SK-N-SH treated with all-trans-retinoic acid at 6 μM for 48 hours (cell line): ENCODE results near the gene PRKG1.

ENCODE experiments used
- ATAC-seq: fragments of 200-7000 bp; cut with Tn5 transposase; 3 replicates; pipeline ENCODE4 v1.9.1; 2020; ENCODE audit warnings: mild to moderate bottlenecking, moderate library complexity
- BACH2 ChIP-seq: fragments of 250-450 bp; sonication (Bioruptor Pico); IDR thresholded peaks from 2 replicates; pipeline ENCODE4 v1.9.0; 2021; ENCODE audit warnings: mild to moderate bottlenecking, borderline replicate concordance
- CSDC2 ChIP-seq: fragments of 250-450 bp; sonication (Bioruptor Pico); IDR thresholded peaks from 2 replicates; pipeline ENCODE4 v1.5.0; 2020; ENCODE audit warnings: mild to moderate bottlenecking, moderate library complexity
- ESRRG ChIP-seq: fragments of 250-450 bp; sonication (Bioruptor Pico); IDR thresholded peaks from 2 replicates; pipeline ENCODE4 v1.6.1; 2021; ENCODE audit warnings: mild to moderate bottlenecking
- GLIS3 ChIP-seq: fragments of 250-450 bp; sonication (Bioruptor Pico); IDR thresholded peaks from 2 replicates; pipeline ENCODE4 v1.5.0; 2020; ENCODE audit warnings: mild to moderate bottlenecking, moderate library complexity
- ISL1 ChIP-seq: fragments of 250-450 bp; sonication (Bioruptor Pico); IDR thresholded peaks from 2 replicates; pipeline ENCODE4 v2.1.2; 2022; ENCODE audit warnings: mild to moderate bottlenecking, moderate library complexity
- OSR1 ChIP-seq: fragments of 250-450 bp; sonication (Bioruptor Pico); IDR thresholded peaks from 2 replicates; pipeline ENCODE4 v1.8.0; 2022; ENCODE audit warnings: moderate library complexity, mild to moderate bottlenecking, inconsistent platforms
- PATZ1 ChIP-seq: fragments of 250-450 bp; sonication (Bioruptor Pico); IDR thresholded peaks from 2 replicates; pipeline ENCODE4 v1.8.0; 2020; ENCODE audit warnings: mild to moderate bottlenecking, moderate library complexity, borderline replicate concordance
- POU6F1 ChIP-seq: fragments of 250-450 bp; sonication (Bioruptor Pico); IDR thresholded peaks from 2 replicates; pipeline ENCODE4 v1.8.0; 2021; ENCODE audit warnings: low read depth, mild to moderate bottlenecking, moderate library complexity, borderline replicate concordance
- PPARA ChIP-seq: fragments of 250-450 bp; sonication (Bioruptor Pico); IDR thresholded peaks from 2 replicates; pipeline ENCODE4 v1.5.0; 2020; ENCODE audit warnings: mild to moderate bottlenecking, borderline replicate concordance
- RARB ChIP-seq: fragments of 250-450 bp; sonication (Bioruptor Pico); IDR thresholded peaks from 2 replicates; pipeline ENCODE4 v1.8.0; 2021; ENCODE audit warnings: mild to moderate bottlenecking, moderate library complexity
- SNAI2 ChIP-seq: fragments of 250-450 bp; sonication (Bioruptor Pico); IDR thresholded peaks from 2 replicates; pipeline ENCODE4 v1.5.0; 2020; ENCODE audit warnings: mild to moderate bottlenecking, moderate library complexity
- TCF4 ChIP-seq: fragments of 250-450 bp; sonication (Bioruptor Pico); IDR thresholded peaks from 2 replicates; pipeline ENCODE4 v1.8.0; 2021; ENCODE audit warnings: mild to moderate bottlenecking, moderate library complexity, borderline replicate concordance
- TOX ChIP-seq: fragments of 250-450 bp; sonication (Bioruptor Pico); IDR thresholded peaks from 2 replicates; pipeline ENCODE4 v1.8.0; 2021; ENCODE audit warnings: mild to moderate bottlenecking, moderate library complexity, borderline replicate concordance
- TSHZ2 ChIP-seq: fragments of 250-450 bp; sonication (Bioruptor Pico); IDR thresholded peaks from 2 replicates; pipeline ENCODE4 v1.5.0; 2020; ENCODE audit warnings: mild to moderate bottlenecking, moderate library complexity
- ZC3H10 ChIP-seq: fragments of 250-450 bp; sonication (Bioruptor Pico); IDR thresholded peaks from 2 replicates; pipeline ENCODE4 v1.5.1; 2021; ENCODE audit warnings: mild to moderate bottlenecking, moderate library complexity
- ZFP3 ChIP-seq: fragments of 250-450 bp; sonication (Bioruptor Pico); IDR thresholded peaks from 2 replicates; pipeline ENCODE4 v1.5.0; 2020; ENCODE audit warnings: mild to moderate bottlenecking, moderate library complexity
- ZFP30 ChIP-seq: fragments of 450-650 bp; formaldehyde crosslinking; IDR thresholded peaks from 2 replicates; pipeline ENCODE4 v1.5.0; 2022; ENCODE audit warnings: mild to moderate bottlenecking, moderate library complexity
- ZNF565 ChIP-seq: fragments of 450-650 bp; formaldehyde crosslinking; conservative IDR thresholded peaks from 2 replicates; pipeline ENCODE4 v1.5.0; 2020; ENCODE audit warnings: low read depth, mild to moderate bottlenecking, moderate library complexity
- ZNF70 ChIP-seq: fragments of 450-650 bp; formaldehyde crosslinking; IDR thresholded peaks from 2 replicates; pipeline ENCODE4 v1.5.0; 2020; ENCODE audit warnings: mild to moderate bottlenecking, moderate library complexity
- TF ChIP-seq, protein P1 (sequence below): fragments of 250-450 bp; sonication (Bioruptor Pico); IDR thresholded peaks from 2 replicates; pipeline ENCODE4 v1.5.1; 2021; ENCODE audit warnings: mild to moderate bottlenecking, moderate library complexity
- TF ChIP-seq, protein P2 (sequence below): fragments of 250-450 bp; sonication (Bioruptor Pico); IDR thresholded peaks from 2 replicates; pipeline ENCODE4 v1.5.1; 2020; ENCODE audit warnings: low read depth, mild to moderate bottlenecking, moderate library complexity

PRKG1 gene

GRCh38 chr10:51786684-51787035 lies 712.4 kb downstream of the PRKG1 start:
- ATAC-seq: no peak
- TF ChIP-seq POU6F1 (CRISPR knock-in tag) (no peak), ZC3H10 (CRISPR knock-in tag) (no peak), ESRRG (CRISPR knock-in tag) (no peak), TCF4 (no peak), ZNF565 (no peak), TSHZ2 (CRISPR knock-in tag) (no peak), ZFP3 (no peak), OSR1 (CRISPR knock-in tag) (no peak), RARB (CRISPR knock-in tag) (no peak), ISL1 (CRISPR knock-in tag) (no peak), ZFP30 (CRISPR knock-in tag) (no peak), GLIS3 (no peak), SNAI2 (CRISPR knock-in tag) (no peak), CSDC2 (CRISPR knock-in tag) (no peak), TOX (CRISPR knock-in tag) (no peak), PPARA (CRISPR knock-in tag) (no peak)
- TF ChIP-seq, protein P1, sequence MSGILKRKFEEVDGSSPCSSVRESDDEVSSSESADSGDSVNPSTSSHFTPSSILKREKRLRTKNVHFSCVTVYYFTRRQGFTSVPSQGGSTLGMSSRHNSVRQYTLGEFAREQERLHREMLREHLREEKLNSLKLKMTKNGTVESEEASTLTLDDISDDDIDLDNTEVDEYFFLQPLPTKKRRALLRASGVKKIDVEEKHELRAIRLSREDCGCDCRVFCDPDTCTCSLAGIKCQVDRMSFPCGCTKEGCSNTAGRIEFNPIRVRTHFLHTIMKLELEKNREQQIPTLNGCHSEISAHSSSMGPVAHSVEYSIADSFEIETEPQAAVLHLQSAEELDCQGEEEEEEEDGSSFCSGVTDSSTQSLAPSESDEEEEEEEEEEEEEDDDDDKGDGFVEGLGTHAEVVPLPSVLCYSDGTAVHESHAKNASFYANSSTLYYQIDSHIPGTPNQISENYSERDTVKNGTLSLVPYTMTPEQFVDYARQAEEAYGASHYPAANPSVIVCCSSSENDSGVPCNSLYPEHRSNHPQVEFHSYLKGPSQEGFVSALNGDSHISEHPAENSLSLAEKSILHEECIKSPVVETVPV (CRISPR knock-in tag): no peak
- TF ChIP-seq, protein P2, sequence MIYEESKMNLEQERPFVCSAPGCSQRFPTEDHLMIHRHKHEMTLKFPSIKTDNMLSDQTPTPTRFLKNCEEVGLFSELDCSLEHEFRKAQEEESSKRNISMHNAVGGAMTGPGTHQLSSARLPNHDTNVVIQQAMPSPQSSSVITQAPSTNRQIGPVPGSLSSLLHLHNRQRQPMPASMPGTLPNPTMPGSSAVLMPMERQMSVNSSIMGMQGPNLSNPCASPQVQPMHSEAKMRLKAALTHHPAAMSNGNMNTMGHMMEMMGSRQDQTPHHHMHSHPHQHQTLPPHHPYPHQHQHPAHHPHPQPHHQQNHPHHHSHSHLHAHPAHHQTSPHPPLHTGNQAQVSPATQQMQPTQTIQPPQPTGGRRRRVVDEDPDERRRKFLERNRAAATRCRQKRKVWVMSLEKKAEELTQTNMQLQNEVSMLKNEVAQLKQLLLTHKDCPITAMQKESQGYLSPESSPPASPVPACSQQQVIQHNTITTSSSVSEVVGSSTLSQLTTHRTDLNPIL (CRISPR knock-in tag): no peak
- TF ChIP-seq, all 23 proteins: peak for 0

DNA sequence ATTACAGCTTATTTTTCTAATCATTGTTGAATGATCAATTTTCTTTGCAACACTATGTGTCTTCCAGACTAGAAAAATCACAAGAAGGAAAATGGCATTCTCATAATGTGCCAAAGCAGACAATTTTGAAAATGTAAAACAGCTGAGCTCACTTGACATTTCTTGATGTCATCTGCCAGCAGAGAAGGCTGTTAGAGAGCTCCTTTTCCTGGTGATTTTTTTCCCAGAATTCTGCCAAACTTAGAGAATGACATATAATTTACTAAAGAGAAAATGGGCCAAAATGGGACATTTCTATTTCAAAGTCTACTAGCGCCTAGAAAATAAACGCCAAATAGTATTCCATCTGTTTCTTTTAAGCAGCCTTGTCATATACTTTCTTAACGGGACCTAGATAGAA lies 714.0 kb downstream of the PRKG1 start:
- TF ChIP-seq ZC3H10 (CRISPR knock-in tag) (no peak), PATZ1 (CRISPR knock-in tag) (no peak), GLIS3 (no peak), PPARA (CRISPR knock-in tag) (no peak), TOX (CRISPR knock-in tag) (no peak), ZFP3 (no peak), ZNF565 (no peak), ISL1 (CRISPR knock-in tag) (no peak), RARB (CRISPR knock-in tag) (no peak), TSHZ2 (CRISPR knock-in tag) (no peak), ZFP30 (CRISPR knock-in tag) (no peak), BACH2 (no peak), ZNF70 (CRISPR knock-in tag) (no peak), ESRRG (CRISPR knock-in tag) (no peak), CSDC2 (CRISPR knock-in tag) (no peak)
- TF ChIP-seq, protein P2 (CRISPR knock-in tag): no peak
- TF ChIP-seq, all 23 proteins: peak for 0
- no peak for ATAC-seq
